CD4-positive, alpha-beta memory T cell (primary cell): Measurements from ENCODE around the gene ATP10A. TPM values are rescaled to one million over a fixed set of nuclear protein-coding genes. Genes with fewer than 3 reads are reported as not detected.
"Not testable (repeated sequence)": the region's sequence is repeated elsewhere in the genome, so short reads cannot be mapped to it uniquely, and the experiment has no call there.

Experiments
- CTCF ChIA-PET: fragments of 350-600 bp; sonication (Branson Sonifier 250); formaldehyde crosslinking; loops from one replicate; lab custom pipeline; 2021; ENCODE audit warnings: inconsistent platforms; ENCODE audit not compliant: partially characterized antibody; lab: Charles Lee
- POLR2A ChIA-PET: fragments of 350-600 bp; sonication (Branson Sonifier 250); formaldehyde crosslinking; loops from one replicate; lab custom pipeline; 2021; ENCODE audit not compliant: partially characterized antibody; lab: Charles Lee
- DNase-seq, 5 donors: peaks; one replicate each; pipeline versions ENCODE4 v3.0.0 to v3.0.0-alpha.2; 2020 to 2022; ENCODE audit warnings: mixed read lengths in 1 of 5
- H3K27ac ChIP-seq: one replicate; pipeline ENCODE4 v1.7.0; 2013; ENCODE audit warnings: low read depth, low read length
- H3K27me3 ChIP-seq: 2 replicates; pipeline ENCODE4 v1.7.0; 2013; ENCODE audit warnings: mild to moderate bottlenecking, low read length, moderate library complexity; ENCODE audit not compliant: insufficient read depth
- H3K36me3 ChIP-seq: 2 replicates; pipeline ENCODE4 v1.7.0; 2013; ENCODE audit warnings: mild to moderate bottlenecking, low read length, moderate library complexity; ENCODE audit not compliant: insufficient read depth
- H3K4me1 ChIP-seq: 2 replicates; pipeline ENCODE4 v1.7.0; 2013; ENCODE audit warnings: mild to moderate bottlenecking, low read length, moderate library complexity; ENCODE audit not compliant: insufficient read depth
- H3K4me3 ChIP-seq, 2 donors: one replicate each; pipeline ENCODE4 v1.7.0; 2013; ENCODE audit warnings: low read length in 2 of 2, mild to moderate bottlenecking in 1 of 2
- H3K9me3 ChIP-seq, 2 donors: one replicate each; pipeline ENCODE4 v1.7.0; 2013; ENCODE audit warnings: low read length in 2 of 2, control low read depth in 1 of 2; ENCODE audit not compliant: control insufficient read depth in 1 of 2
- H3K27ac Mint-ChIP-seq, 7 donors: one replicate each; pipeline ENCODE4 v1.8.0; 2020 to 2021; ENCODE audit warnings: mixed read lengths in 7 of 7, mild to moderate bottlenecking in 6 of 7, inconsistent platforms in 3 of 7, moderate library complexity in 3 of 7
- H3K27me3 Mint-ChIP-seq, 2 donors: one replicate each; pipeline ENCODE4 v1.8.0; 2020 to 2021; ENCODE audit warnings: mixed read lengths in 2 of 2
- H3K36me3 Mint-ChIP-seq, 2 donors: one replicate each; pipeline ENCODE4 v1.8.0; 2020 to 2021; ENCODE audit warnings: mixed read lengths in 2 of 2, inconsistent platforms in 1 of 2, mild to moderate bottlenecking in 1 of 2
- H3K4me1 Mint-ChIP-seq, 4 donors: one replicate each; pipeline ENCODE4 v1.8.0; 2020 to 2021; ENCODE audit warnings: mixed read lengths in 4 of 4, mild to moderate bottlenecking in 1 of 4
- H3K4me3 Mint-ChIP-seq, 8 donors: one replicate each; pipeline ENCODE4 v1.8.0; 2020 to 2021; ENCODE audit warnings: mixed read lengths in 8 of 8, mild to moderate bottlenecking in 7 of 8, moderate library complexity in 6 of 8, inconsistent platforms in 3 of 8
- H3K9me3 Mint-ChIP-seq, 8 donors: one replicate each; pipeline ENCODE4 v1.8.0; 2020 to 2021; ENCODE audit warnings: mixed read lengths in 8 of 8, mild to moderate bottlenecking in 5 of 8, inconsistent platforms in 3 of 8, moderate library complexity in 1 of 8
- intact Hi-C: fragments of 100-400 bp; cut with micrococcal nuclease; formaldehyde crosslinking; loops from one replicate; pipeline ENCODE4 v1.15.1; 2023
- polyA plus RNA-seq, 2 donors: library from polyadenylated mRNA; unstranded; fragments of 300-500 nt; fragmentation: Illumina TruSeq; gene quantifications; one replicate each; pipeline ENCODE4 v1.2.3, GENCODE V29; 2021
- total RNA-seq, 2 experiments: library from RNA; stranded (reverse); gene quantifications; one replicate each; pipeline ENCODE4 v1.2.3, GENCODE V29; 2021

The ATP10A gene
- total and polyA plus RNA-seq, 4 experiments from 2014 or later, result 2.7 to 51.1 (median 29.7) TPM

DNA sequence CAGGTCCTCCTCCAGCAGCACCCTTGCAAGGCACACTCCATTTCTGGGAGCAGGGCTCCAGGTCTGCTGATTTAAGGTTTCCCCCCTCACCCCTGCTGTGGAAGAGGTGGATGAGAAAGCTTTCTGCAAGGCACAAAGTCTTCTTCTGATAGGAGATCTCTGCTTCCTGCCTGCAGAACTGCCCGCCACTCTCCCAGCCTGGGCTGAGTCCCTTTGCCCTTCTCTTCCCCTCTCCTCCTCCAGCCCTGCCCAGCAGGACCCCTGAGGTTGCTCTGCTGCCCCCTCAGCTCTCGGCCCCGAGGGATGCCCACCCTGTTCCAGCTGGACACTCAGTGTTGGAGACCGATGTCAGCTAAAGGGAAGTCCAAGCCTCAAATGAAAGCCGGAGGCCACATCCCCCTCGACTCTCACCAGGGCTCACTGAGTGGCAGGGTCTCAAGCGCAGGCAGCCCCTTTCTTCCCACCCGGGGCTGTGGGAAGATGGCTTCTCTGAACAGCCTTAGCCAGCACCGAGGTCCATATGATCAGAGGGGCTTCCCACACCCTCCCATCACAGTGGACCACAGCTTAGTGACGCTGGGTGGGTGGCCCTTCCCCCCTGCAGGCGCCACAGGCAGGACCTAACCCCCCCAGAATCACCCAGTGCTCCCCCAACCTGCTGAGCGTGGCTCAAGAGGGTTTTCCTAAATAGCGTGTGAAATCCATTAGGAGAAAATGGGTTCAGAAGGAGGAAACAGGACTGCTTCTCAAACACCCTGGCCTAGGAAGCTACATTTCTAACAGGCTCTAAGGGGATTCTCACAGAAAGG lies 4.0 kb downstream of the ATP10A start:
- no peaks in the 10 kb centered on the region for H3K9me3 Mint-ChIP-seq
- peak overlapping the region; percentile 96 to 98 (median 97) for H3K27ac Mint-ChIP-seq
- POLR2A ChIA-PET, result interaction anchor here (0.6 to 8.2 kb wide), 5 partner anchors 10 to 483 kb away, joined by 3 to 180 read pairs (median 4); no protein-coding TSS in a partner anchor
- H3K9me3 ChIP-seq, result no peaks in the 10 kb centered on the region
- H3K4me1 Mint-ChIP-seq, result peaks cover 48 to 81% (median 65%) of the 10 kb centered on the region in 4 donors
- H3K27me3 Mint-ChIP-seq, result peaks cover 0 to 1% of the 10 kb centered on the region in 2 donors
- intact Hi-C loops, result no loop called here
- H3K27me3 ChIP-seq, result no peaks in the 10 kb centered on the region
- CTCF ChIA-PET, result interaction anchor here (4.7 to 5.6 kb wide), 2 partner anchors 11 to 76 kb away, joined by 23 to 41 read pairs; no protein-coding TSS in a partner anchor
- peak overlapping the region; percentile 87 to 97 (median 94) for H3K4me3 Mint-ChIP-seq
- peaks cover 6% of the 10 kb centered on the region for H3K36me3 ChIP-seq
- DNase-seq, result peak in 1 of 5 donors; percentile 8
- H3K4me1 ChIP-seq, result peaks cover 57% of the 10 kb centered on the region
- peak overlapping the region; percentile 62 to 64 for H3K4me3 ChIP-seq
- H3K27ac ChIP-seq, result peak overlapping the region; percentile 63
- H3K36me3 Mint-ChIP-seq, result peaks cover 25 to 41% of the 10 kb centered on the region in 2 donors

DNA sequence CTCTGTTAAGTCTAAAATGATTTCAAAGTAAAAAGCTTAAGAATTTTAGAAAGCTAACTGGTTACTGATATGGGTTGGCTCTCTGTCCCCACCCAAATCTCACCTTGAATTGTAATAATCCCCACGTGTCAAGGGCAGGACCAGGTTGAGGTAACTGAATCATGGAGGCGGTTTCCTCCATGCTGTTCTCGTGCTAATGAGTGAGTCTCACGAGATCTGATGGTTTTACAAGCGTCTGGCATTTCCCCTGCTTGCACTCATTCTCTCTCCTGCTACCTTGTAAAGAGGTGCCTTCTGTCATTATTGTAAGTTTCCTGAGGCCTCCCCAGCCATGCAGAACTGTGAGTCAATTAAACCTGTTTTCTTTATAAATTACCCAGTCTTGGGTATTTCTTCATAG lies 7.1 kb downstream of the ATP10A start:
- H3K9me3 Mint-ChIP-seq, H3K4me3 ChIP-seq, H3K27me3 ChIP-seq, intact Hi-C loops, H3K27ac ChIP-seq, H3K27me3 Mint-ChIP-seq, H3K36me3 ChIP-seq, H3K9me3 ChIP-seq: not testable (repeated sequence)
- Mint-ChIP-seq H3K4me1 (peaks cover 67 to 100% (median 85%) of the 10 kb centered on the region in 4 donors), H3K4me3 (peak overlapping the region in 2 of 8 donors; percentile 17 to 40), H3K36me3 (peaks cover 27 to 30% of the 10 kb centered on the region in 2 donors), H3K27ac (peak overlapping the region in 2 of 7 donors; percentile 9 to 49)
- peaks cover 78% of the 10 kb centered on the region for H3K4me1 ChIP-seq
- ChIA-PET CTCF (interaction anchor here (1.0 kb wide), 1 partner anchor 73 kb away, joined by 5 read pairs; no protein-coding TSS in a partner anchor), POLR2A (interaction anchor here (0.7 kb wide), 1 partner anchor 14 kb away, joined by 3 read pairs; no protein-coding TSS in a partner anchor)
- peak in 1 of 5 donors; percentile 50 for DNase-seq

GRCh38 chr15:25852661-25853524 lies 10.2 kb downstream of the ATP10A start:
- no peak for DNase-seq
- intact Hi-C loops, result loop anchor here (5.0 kb wide), 1 partner anchor 416 kb away; the partner anchor contains the start of gene UBE3A
- peaks cover 20 to 27% of the 10 kb centered on the region in 2 donors for H3K36me3 Mint-ChIP-seq
- Histone ChIP-seq H3K27me3 (no peaks in the 10 kb centered on the region), H3K9me3 (no peaks in the 10 kb centered on the region), H3K4me1 (peaks cover 73% of the 10 kb centered on the region), H3K4me3 (peak overlapping the region in 1 of 2 donors; percentile 10), H3K36me3 (peaks cover 2% of the 10 kb centered on the region), H3K27ac (peak overlapping the region; percentile 14)
- H3K4me1 Mint-ChIP-seq, result peaks cover 65 to 97% (median 83%) of the 10 kb centered on the region in 4 donors
- peak overlapping the region in 7 of 8 donors; percentile 33 to 76 (median 61) for H3K4me3 Mint-ChIP-seq
- ChIA-PET CTCF (interaction anchor here (1.0 to 3.1 kb wide), 3 partner anchors 9 to 81 kb away, joined by 3 to 15 read pairs (median 9); partner anchors contain the start of gene ATP10A), POLR2A (interaction anchor here (2.0 kb wide), 1 partner anchor 10 kb away, joined by 28 read pairs; the partner anchor contains the start of gene ATP10A)
- H3K27ac Mint-ChIP-seq, result peak overlapping the region; percentile 52 to 97 (median 81)
- H3K27me3 Mint-ChIP-seq, result no peaks in the 10 kb centered on the region
- H3K9me3 Mint-ChIP-seq, result no peaks in the 10 kb centered on the region

GRCh38 chr15:25852027-25852426 lies 11.1 kb downstream of the ATP10A start:
- Mint-ChIP-seq H3K27me3 (no peaks in the 10 kb centered on the region), H3K36me3 (peaks cover 18 to 26% of the 10 kb centered on the region in 2 donors), H3K9me3 (no peaks in the 10 kb centered on the region), H3K4me3 (peak overlapping the region in 7 of 8 donors; percentile 10 to 96 (median 61)), H3K27ac (peak overlapping the region; percentile 52 to 97 (median 85)), H3K4me1 (peaks cover 67 to 95% (median 80%) of the 10 kb centered on the region in 4 donors)
- Histone ChIP-seq H3K4me3 (no peak overlapping the region), H3K9me3 (no peaks in the 10 kb centered on the region), H3K27me3 (no peaks in the 10 kb centered on the region), H3K4me1 (peaks cover 75% of the 10 kb centered on the region), H3K36me3 (no peaks in the 10 kb centered on the region), H3K27ac (peak overlapping the region; percentile 14)
- ChIA-PET POLR2A (interaction anchor here (6.7 kb wide), 1 partner anchor 10 kb away, joined by 180 read pairs; the partner anchor contains the start of gene ATP10A), CTCF (interaction anchor here (1.6 to 2.1 kb wide), 2 partner anchors 10 to 83 kb away, joined by 6 to 15 read pairs; partner anchors contain the start of gene ATP10A)
- intact Hi-C loops, result loop anchor here (5.0 kb wide), 1 partner anchor 415 kb away; the partner anchor contains the start of gene UBE3A
- no peak for DNase-seq

GRCh38 chr15:25850154-25851111 lies 12.7 kb downstream of the ATP10A start:
- CTCF ChIA-PET, result interaction anchor here (1.6 to 4.1 kb wide), 2 partner anchors 10 to 84 kb away, joined by 6 to 41 read pairs; partner anchors contain the start of gene ATP10A

More at GRCh38 chr15:25850154-25851111, 12.7 kb downstream of the ATP10A start:
- Mint-ChIP-seq H3K27ac (peak overlapping the region; percentile 96 to 99 (median 98)), H3K27me3 (no peaks in the 10 kb centered on the region), H3K4me1 (peaks cover 68 to 94% (median 81%) of the 10 kb centered on the region in 4 donors), H3K36me3 (peaks cover 9 to 10% of the 10 kb centered on the region in 2 donors), H3K4me3 (peak overlapping the region; percentile 91 to 98 (median 96)), H3K9me3 (no peaks in the 10 kb centered on the region)
- POLR2A ChIA-PET, result interaction anchor here (6.7 kb wide), 1 partner anchor 12 kb away, joined by 180 read pairs; the partner anchor contains the start of gene ATP10A
- peak overlapping the region; percentile 58 to 69 for H3K4me3 ChIP-seq
- H3K9me3 ChIP-seq, result no peaks in the 10 kb centered on the region
- peaks cover 84% of the 10 kb centered on the region for H3K4me1 ChIP-seq
- no peaks in the 10 kb centered on the region for H3K27me3 ChIP-seq
- H3K36me3 ChIP-seq, result no peaks in the 10 kb centered on the region
- H3K27ac ChIP-seq, result peak overlapping the region; percentile 82
- peak; percentile 60 to 82 (median 69) for DNase-seq
- intact Hi-C loops, result loop anchor here (1.0 to 5.0 kb wide), 3 partner anchors 10 to 413 kb away; partner anchors contain the start of gene UBE3A
